OCI-LY7 (cell line): Measurements from ENCODE around the gene SIDT1. TPM values are rescaled to one million over a fixed set of nuclear protein-coding genes. Genes with fewer than 3 reads are reported as not detected.

Experiments
- BruUV-seq: library from RNA; stranded (reverse); fragments of 400-500 nt; replicated peaks from 2 replicates; lab custom pipeline; 2021; lab: Mats Ljungman, UMichigan
- CTCF ChIA-PET: fragments of 300-600 bp; sonication (Branson Sonifier 250); formaldehyde crosslinking; loops from one replicate; lab custom pipeline; 2022; ENCODE audit warnings: antibody characterized with exemption; ENCODE audit not compliant: unreplicated experiment; lab: Charles Lee
- POLR2A ChIA-PET: fragments of 300-600 bp; sonication (Branson Sonifier 250); formaldehyde crosslinking; loops from one replicate; lab custom pipeline; 2022; ENCODE audit warnings: antibody characterized with exemption; lab: Charles Lee
- DNase-seq: peaks from one replicate; pipeline ENCODE4 v3.0.0-alpha.2; 2015; ENCODE audit warnings: low spot score
- H2AFZ ChIP-seq: fragments of 200-600 bp; sonication (generic), shearing (Covaris generic); 2 replicates; pipeline ENCODE4 v1.6.1; 2014; ENCODE audit warnings: mild to moderate bottlenecking, antibody characterized with exemption, low read length, moderate library complexity
- H3K27ac ChIP-seq: fragments of 200-600 bp; sonication (generic); 2 replicates; pipeline ENCODE4 v1.5.1; 2014; ENCODE audit warnings: mixed run types, low read depth, mild to moderate bottlenecking, moderate library complexity, low read length, inconsistent platforms; ENCODE audit not compliant: poor library complexity, severe bottlenecking
- H3K36me3 ChIP-seq: fragments of 200-600 bp; sonication (generic); 2 replicates; pipeline ENCODE4 v1.6.1; 2014; ENCODE audit warnings: mild to moderate bottlenecking, antibody characterized with exemption, low read length, moderate library complexity, mixed read lengths; ENCODE audit not compliant: insufficient read depth
- H3K4me1 ChIP-seq: fragments of 200-600 bp; sonication (generic); 2 replicates; pipeline ENCODE4 v1.5.1; 2014; ENCODE audit warnings: mild to moderate bottlenecking, low read length; ENCODE audit not compliant: insufficient read depth, poor library complexity, severe bottlenecking
- H3K4me2 ChIP-seq: fragments of 200-600 bp; sonication (generic); 2 replicates; pipeline ENCODE4 v1.6.1; 2014; ENCODE audit warnings: mild to moderate bottlenecking, low read length
- H3K4me3 ChIP-seq: fragments of 200-600 bp; sonication (generic); 2 replicates; pipeline ENCODE4 v1.5.1; 2014; ENCODE audit warnings: mild to moderate bottlenecking, low read depth, low read length; ENCODE audit not compliant: poor library complexity, severe bottlenecking
- H3K79me2 ChIP-seq: fragments of 200-600 bp; sonication (generic); 2 replicates; pipeline ENCODE4 v1.6.1; 2016; ENCODE audit warnings: low read depth, mild to moderate bottlenecking, low read length, moderate library complexity, mixed read lengths; ENCODE audit not compliant: insufficient read depth
- H3K9me2 ChIP-seq: fragments of 200-600 bp; sonication (generic); 2 replicates; pipeline ENCODE4 v1.6.1; 2016; ENCODE audit warnings: mild to moderate bottlenecking, low read length, mixed read lengths; ENCODE audit not compliant: insufficient read depth
- H3K9me3 ChIP-seq: fragments of 200-600 bp; sonication (generic); 2 replicates; pipeline ENCODE4 v1.6.1; 2014; ENCODE audit warnings: mild to moderate bottlenecking, mixed run types, low read length, mixed read lengths
- H4K20me1 ChIP-seq: fragments of 200-600 bp; sonication (generic); 2 replicates; pipeline ENCODE4 v1.6.1; 2014; ENCODE audit warnings: mild to moderate bottlenecking, antibody characterized with exemption, low read length, moderate library complexity, mixed read lengths; ENCODE audit not compliant: insufficient read depth
- EZH2phosphoT487 ChIP-seq: fragments of 200-600 bp; sonication (generic); IDR thresholded peaks from 2 replicates; pipeline ENCODE4 v1.6.1; 2018; ENCODE audit warnings: low read depth, borderline replicate concordance, mild to moderate bottlenecking, mixed run types, antibody characterized with exemption, low read length, moderate library complexity, mixed read lengths
- intact Hi-C: fragments of 100-400 bp; cut with micrococcal nuclease; formaldehyde crosslinking; loops from one replicate; pipeline ENCODE4 v1.10.0; 2022; ENCODE audit not compliant: unreplicated experiment
- total RNA-seq, 2 experiments: library from RNA; depleted of rRNA in 1 of 2; stranded (reverse); fragments of >200 nt in 1 of 2; shearing (Covaris generic) in 1 of 2; gene quantifications; 2 replicates each; pipeline ENCODE4 v1.2.3, GENCODE V29; 2014 to 2022
- TF ChIP-seq, protein P1 (sequence below): fragments of 200-600 bp; sonication (generic); conservative IDR thresholded peaks from 2 replicates; pipeline ENCODE4 v1.5.1; 2014; ENCODE audit warnings: mild to moderate bottlenecking, antibody characterized with exemption, low read length, moderate library complexity, mixed read lengths

Gene SIDT1
- total RNA-seq, 2 experiments from 2014 or later, result 7.3 to 10.3 TPM

DNA sequence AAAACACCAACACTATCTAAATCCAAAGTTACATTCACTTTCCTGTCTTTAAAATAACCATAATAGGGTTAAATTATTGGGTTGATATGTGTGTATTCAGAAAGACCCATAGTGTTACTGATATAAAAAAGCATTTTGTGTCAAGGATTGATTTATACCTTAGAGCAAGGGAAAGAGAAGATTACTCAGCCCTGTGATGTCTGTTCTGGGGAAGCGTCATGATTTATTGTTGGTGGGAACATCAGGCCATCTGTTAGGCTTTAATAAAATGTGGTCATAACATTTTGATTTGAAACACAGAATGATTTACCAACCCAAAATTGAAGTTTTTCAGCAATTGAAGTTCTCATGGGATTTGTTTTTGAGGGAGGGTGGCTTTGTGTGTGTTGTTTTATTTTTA is 33.2 kb downstream of the SIDT1 start:
- no peak for DNase-seq
- Histone ChIP-seq H3K79me2 (no peaks in the 10 kb centered on the region), H3K9me2 (no peaks in the 10 kb centered on the region), H3K9me3 (no peaks in the 10 kb centered on the region), H3K4me3 (no peak overlapping the region), H3K27ac (no peak overlapping the region), H4K20me1 (no peaks in the 10 kb centered on the region), H3K4me2 (no peak overlapping the region), H3K36me3 (no peaks in the 10 kb centered on the region), H2AFZ (no peak overlapping the region), H3K4me1 (no peaks in the 10 kb centered on the region)
- intact Hi-C loops, result no loop called here
- BruUV-seq, result no TSS peak
- ChIA-PET POLR2A (no interaction called here), CTCF (no interaction called here)
- no peak for TF ChIP-seq EZH2phosphoT487
- TF ChIP-seq, protein P1, sequence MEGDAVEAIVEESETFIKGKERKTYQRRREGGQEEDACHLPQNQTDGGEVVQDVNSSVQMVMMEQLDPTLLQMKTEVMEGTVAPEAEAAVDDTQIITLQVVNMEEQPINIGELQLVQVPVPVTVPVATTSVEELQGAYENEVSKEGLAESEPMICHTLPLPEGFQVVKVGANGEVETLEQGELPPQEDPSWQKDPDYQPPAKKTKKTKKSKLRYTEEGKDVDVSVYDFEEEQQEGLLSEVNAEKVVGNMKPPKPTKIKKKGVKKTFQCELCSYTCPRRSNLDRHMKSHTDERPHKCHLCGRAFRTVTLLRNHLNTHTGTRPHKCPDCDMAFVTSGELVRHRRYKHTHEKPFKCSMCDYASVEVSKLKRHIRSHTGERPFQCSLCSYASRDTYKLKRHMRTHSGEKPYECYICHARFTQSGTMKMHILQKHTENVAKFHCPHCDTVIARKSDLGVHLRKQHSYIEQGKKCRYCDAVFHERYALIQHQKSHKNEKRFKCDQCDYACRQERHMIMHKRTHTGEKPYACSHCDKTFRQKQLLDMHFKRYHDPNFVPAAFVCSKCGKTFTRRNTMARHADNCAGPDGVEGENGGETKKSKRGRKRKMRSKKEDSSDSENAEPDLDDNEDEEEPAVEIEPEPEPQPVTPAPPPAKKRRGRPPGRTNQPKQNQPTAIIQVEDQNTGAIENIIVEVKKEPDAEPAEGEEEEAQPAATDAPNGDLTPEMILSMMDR, result no peak

- Histone ChIP-seq H3K9me3 (no peaks in the 10 kb centered on the region), H4K20me1 (no peaks in the 10 kb centered on the region), H3K36me3 (no peaks in the 10 kb centered on the region), H3K4me1 (no peaks in the 10 kb centered on the region), H3K4me3 (no peak overlapping the region), H3K27ac (no peak overlapping the region), H3K79me2 (no peaks in the 10 kb centered on the region), H3K9me2 (no peaks in the 10 kb centered on the region), H2AFZ (no peak overlapping the region), H3K4me2 (no peak overlapping the region)
- intact Hi-C loops, result loop anchor here (10.0 kb wide), 1 partner anchor 215 kb away; no protein-coding TSS in a partner anchor
- POLR2A ChIA-PET, result no interaction called here
- BruUV-seq, result no TSS peak
- TF ChIP-seq, protein P1, result no peak
- TF ChIP-seq EZH2phosphoT487, result no peak
- DNase-seq, result no peak
- CTCF ChIA-PET, result no interaction called here
Observed at GRCh38 chr3:113570158-113570557, 37.8 kb downstream of the SIDT1 start.

- H3K9me2 ChIP-seq, result no peaks in the 10 kb centered on the region
- DNase-seq, result no peak
- POLR2A ChIA-PET, result no interaction called here
Observed at GRCh38 chr3:113571360-113571759, 39.0 kb downstream of the SIDT1 start.

More at GRCh38 chr3:113571360-113571759, 39.0 kb downstream of the SIDT1 start:
- H3K36me3 ChIP-seq, result no peaks in the 10 kb centered on the region
- H3K9me3 ChIP-seq, result no peaks in the 10 kb centered on the region
- no peak overlapping the region for H2AFZ ChIP-seq
- no peak overlapping the region for H3K27ac ChIP-seq
- no TSS peak for BruUV-seq
- no peaks in the 10 kb centered on the region for H4K20me1 ChIP-seq
- H3K4me2 ChIP-seq, result no peak overlapping the region
- CTCF ChIA-PET, result no interaction called here
- no peak overlapping the region for H3K4me3 ChIP-seq
- TF ChIP-seq, protein P1, result no peak
- no peak for TF ChIP-seq EZH2phosphoT487
- intact Hi-C loops, result loop anchor here (10.0 kb wide), 1 partner anchor 217 kb away; no protein-coding TSS in a partner anchor
- H3K4me1 ChIP-seq, result no peaks in the 10 kb centered on the region
- no peaks in the 10 kb centered on the region for H3K79me2 ChIP-seq
